Stimulated activated naive CD8-positive, alpha-beta T cell treated with anti-CD3 and anti-CD28 coated beads, Interleukin-15, amount 100 ng/mL, for 72 hours (primary cell): ENCODE results near the gene DHRS3.
"Not testable (repeated sequence)": the region's sequence is repeated elsewhere in the genome, so short reads cannot be mapped to it uniquely, and the experiment has no call there.

ENCODE experiments used
- ATAC-seq: fragments of 150-1000 bp; cut with Tn5 transposase; 2 replicates; pipeline ENCODE4 v1.10.0; 2021; ENCODE audit warnings: mild to moderate bottlenecking, moderate library complexity
- DNase-seq, 2 donors: peaks; one replicate each; pipeline ENCODE4 v3.0.0; 2021 to 2022
- H3K27ac Mint-ChIP-seq, 2 donors: one replicate each; pipeline ENCODE4 v1.8.0; 2022; ENCODE audit warnings: mild to moderate bottlenecking in 2 of 2, mixed read lengths in 2 of 2, moderate library complexity in 2 of 2
- H3K27me3 Mint-ChIP-seq: one replicate; pipeline ENCODE4 v1.8.0; 2022; ENCODE audit warnings: mixed read lengths
- H3K4me1 Mint-ChIP-seq: one replicate; pipeline ENCODE4 v1.8.0; 2022; ENCODE audit warnings: mild to moderate bottlenecking, mixed read lengths
- H3K4me3 Mint-ChIP-seq, 2 donors: one replicate each; pipeline ENCODE4 v1.8.0; 2022; ENCODE audit warnings: mild to moderate bottlenecking in 2 of 2, mixed read lengths in 2 of 2, moderate library complexity in 1 of 2
- H3K9me3 Mint-ChIP-seq, 2 donors: one replicate each; pipeline ENCODE4 v1.8.0; 2022; ENCODE audit warnings: mixed read lengths in 2 of 2

Gene DHRS3, protein sequence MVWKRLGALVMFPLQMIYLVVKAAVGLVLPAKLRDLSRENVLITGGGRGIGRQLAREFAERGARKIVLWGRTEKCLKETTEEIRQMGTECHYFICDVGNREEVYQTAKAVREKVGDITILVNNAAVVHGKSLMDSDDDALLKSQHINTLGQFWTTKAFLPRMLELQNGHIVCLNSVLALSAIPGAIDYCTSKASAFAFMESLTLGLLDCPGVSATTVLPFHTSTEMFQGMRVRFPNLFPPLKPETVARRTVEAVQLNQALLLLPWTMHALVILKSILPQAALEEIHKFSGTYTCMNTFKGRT

DNA sequence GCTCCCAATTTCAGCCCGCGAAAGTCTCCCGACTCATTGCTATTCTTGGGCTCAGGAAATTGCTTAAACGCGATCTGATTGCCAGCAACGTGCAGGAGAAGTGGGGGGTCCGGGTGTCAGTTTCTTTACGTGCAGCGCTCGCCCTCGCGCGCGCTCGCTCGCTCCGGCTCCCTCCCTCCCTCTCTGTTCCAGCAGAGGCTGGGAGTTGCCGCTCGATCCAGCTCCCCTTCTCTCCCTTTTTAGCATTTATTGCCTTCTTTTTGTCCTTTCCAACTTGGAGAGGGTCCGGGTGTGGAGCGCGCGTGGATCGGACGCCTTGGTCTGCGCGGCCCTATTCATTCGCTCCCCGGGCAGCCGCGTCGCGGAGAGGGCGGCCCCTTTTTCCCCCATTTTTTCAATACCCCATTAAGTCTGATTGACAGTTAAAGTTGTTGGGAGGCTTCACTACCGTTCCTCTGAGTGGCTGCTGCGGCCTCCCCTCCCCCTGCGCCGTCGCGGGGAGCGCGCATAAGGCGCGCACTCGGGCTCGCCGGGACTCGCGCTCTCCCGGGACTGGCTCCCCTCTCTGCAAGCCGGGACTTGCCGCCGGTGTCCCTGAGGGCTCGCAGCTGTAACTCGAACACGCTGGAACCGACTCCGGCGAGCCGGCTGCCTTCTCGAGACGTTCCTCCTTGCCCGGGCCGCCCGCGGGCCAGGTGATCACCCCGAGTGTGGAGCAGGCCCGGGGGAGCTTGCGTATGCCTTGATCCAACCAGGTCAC is at the start of gene DHRS3:
Gene DHRS3, minus strand, starts transcription at position 310 of the 760 bp plus-strand sequence. CDS start 862 bp downstream, outside the sequence.
- H3K9me3 Mint-ChIP-seq = no peaks in the 10 kb centered on the region
- ATAC-seq (peak; percentile 83), DNase-seq (peak; percentile 87 to 90)
- H3K27ac Mint-ChIP-seq = peak within 1 kb of the TSS; percentile 99
- peaks cover 67% of the 10 kb centered on the region for H3K4me1 Mint-ChIP-seq
- peak within 1 kb of the TSS; percentile 91 to 99 for H3K4me3 Mint-ChIP-seq
- no peaks in the 10 kb centered on the region for H3K27me3 Mint-ChIP-seq

DNA sequence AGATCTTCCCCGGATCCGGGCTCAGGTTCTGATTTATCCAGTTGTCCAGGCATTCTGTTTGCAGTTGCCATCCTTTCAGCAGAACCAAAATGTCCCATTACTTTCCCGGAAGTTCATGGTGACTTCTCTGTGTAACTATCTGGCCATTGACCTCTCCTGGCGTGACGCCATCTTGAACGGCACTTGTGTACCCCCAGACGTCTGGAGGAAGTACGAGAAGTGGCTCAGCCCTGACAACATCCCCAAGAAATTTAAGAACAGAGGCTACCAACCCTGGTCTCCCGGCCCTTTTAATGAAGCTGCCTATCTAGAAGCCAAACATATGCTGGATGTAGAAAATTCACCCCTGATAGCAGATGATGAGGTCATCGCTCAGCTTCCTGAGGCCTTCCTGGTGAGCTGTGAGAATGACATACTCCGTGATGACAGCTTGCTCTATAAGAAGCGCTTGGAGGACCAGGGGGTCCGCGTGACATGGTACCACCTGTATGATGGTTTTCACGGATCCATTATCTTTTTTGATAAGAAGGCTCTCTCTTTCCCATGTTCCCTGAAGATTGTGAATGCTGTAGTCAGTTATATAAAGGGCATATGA is 48.2 kb upstream of the DHRS3 start:
- Mint-ChIP-seq H3K27ac (no peak overlapping the region), H3K9me3 (peaks cover 7 to 15% of the 10 kb centered on the region in 2 donors), H3K4me1 (no peaks in the 10 kb centered on the region), H3K4me3 (no peak overlapping the region), H3K27me3 (peaks cover 8% of the 10 kb centered on the region)
- DNase-seq = no peak
- no peak for ATAC-seq

DNA sequence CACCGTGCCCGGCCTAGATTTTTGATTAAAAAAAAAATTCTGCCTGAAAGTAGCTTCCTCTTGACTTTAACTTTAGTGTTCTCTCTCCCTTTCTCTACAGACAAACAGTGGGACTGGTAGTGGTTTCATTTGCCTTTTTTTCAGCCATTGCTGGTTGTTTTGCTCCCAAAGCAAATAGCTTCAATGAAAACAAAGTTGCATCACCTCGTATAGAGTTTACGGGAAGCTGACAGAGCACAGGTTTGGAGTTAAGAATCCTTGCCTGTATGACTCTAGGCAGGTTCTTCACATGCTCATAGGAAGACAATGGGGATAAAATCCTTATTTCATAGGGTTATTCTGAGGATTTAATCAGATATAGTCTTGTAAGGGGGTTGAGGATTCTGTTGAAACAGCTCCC is 47.5 kb upstream of the DHRS3 start:
- no peak overlapping the region for H3K4me3 Mint-ChIP-seq
- ATAC-seq (no peak), DNase-seq (no peak)
- H3K27me3 Mint-ChIP-seq = peaks cover 2% of the 10 kb centered on the region
- H3K9me3 Mint-ChIP-seq = peaks cover 7 to 15% of the 10 kb centered on the region in 2 donors
- H3K27ac Mint-ChIP-seq = no peak overlapping the region
- no peaks in the 10 kb centered on the region for H3K4me1 Mint-ChIP-seq

DNA sequence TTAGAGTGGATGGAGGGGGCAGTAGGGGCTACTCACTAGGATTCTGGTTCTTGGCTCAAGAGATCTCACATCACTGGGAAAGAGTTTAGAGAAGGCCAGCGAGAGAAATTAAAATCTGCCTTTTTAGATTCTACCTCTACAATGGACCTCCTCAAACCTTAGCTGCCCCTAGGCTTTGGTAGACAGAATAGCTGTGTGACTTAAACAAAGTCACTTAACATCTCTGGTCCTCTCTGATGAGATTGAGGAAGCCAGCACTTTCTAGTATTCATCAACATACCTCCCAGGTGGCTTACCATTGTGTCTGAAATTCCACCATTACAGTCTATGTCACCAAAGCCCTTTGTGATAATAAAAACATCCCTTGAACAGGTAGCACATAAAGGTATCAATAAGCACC is 44.5 kb upstream of the DHRS3 start:
- no peak overlapping the region for H3K27ac Mint-ChIP-seq
- H3K9me3 Mint-ChIP-seq = no peaks in the 10 kb centered on the region
- peaks cover 14% of the 10 kb centered on the region for H3K4me1 Mint-ChIP-seq
- no peak overlapping the region for H3K4me3 Mint-ChIP-seq
- DNase-seq = no peak
- no peak for ATAC-seq
- peaks cover 14% of the 10 kb centered on the region for H3K27me3 Mint-ChIP-seq

DNA sequence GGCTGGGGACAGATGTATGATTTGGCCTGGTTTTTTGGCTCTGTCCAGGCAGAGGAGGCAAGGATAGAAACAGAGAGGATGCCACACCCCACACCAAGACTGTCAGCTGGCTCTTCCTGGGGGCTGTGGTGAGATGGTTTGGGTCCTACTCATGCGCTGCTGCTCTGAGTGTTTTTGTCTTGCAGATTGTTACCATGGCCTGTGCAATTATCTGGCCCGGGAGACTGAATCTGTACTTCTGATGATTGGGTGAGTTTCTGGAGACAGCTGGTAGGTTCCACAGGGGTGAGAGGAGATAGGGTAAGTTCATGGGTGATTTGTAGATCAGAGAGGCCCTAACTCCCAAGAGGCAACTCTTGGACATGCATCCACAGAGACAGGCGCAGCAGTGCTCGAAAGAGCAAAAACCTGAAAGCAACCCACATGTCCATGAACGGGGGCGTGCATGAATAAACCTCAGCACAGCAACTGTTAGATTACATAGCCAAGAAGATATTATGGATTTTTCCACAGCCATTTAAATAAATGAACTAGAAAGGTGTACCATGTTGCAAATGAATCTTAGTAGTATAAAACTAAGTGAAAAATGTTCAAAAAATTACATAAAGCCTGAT is 43.7 kb upstream of the DHRS3 start:
- H3K4me3 Mint-ChIP-seq = no peak overlapping the region
- peaks cover 20% of the 10 kb centered on the region for H3K4me1 Mint-ChIP-seq
- DNase-seq (no peak), ATAC-seq (no peak)
- no peaks in the 10 kb centered on the region for H3K9me3 Mint-ChIP-seq
- H3K27me3 Mint-ChIP-seq = peaks cover 20% of the 10 kb centered on the region
- H3K27ac Mint-ChIP-seq = no peak overlapping the region

DNA sequence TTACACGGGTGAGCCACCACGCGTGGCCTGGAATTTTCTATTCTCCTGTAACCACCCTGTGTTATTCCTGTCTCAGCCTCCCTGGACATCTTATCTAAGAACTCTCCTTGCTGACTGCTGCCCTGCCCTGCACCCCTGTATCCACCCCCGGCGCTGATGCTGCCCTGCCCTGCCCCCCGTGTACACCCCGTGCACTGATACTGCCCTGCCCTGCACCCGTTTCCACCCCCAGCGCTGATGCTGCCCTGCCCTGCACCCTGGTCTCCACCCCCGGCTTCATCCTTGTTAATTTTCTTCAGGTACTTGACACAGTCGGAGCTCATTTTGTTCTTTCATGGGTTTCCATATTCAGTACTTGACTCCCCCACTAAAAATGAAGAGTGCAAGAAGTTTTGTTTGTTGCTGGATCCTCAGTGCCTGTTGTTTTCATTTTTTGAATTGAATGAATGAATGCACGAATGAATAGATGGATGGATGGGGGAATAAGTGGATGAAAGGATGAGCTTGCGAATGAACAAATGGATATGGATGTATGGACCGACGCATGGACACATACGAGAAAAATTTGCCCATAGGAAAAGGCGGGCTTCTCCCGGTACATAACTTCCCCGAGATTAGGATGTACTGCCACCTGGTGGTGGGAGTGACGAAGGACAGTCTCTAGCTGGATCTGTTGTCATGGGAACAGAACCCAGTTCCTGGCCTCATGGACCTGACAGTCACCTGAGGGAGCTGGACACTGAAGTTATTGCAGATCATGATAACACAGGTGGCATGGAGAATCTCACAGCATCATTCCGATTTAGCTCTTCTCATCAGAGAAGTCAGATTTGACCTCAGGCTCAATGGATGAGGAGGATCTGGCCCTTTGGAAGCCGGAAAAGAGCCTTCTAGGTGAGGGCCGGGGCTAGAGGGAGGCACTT is 40.8 kb upstream of the DHRS3 start:
- DNase-seq (peak; percentile 60 to 64), ATAC-seq (peak; percentile 63)
- H3K4me3 Mint-ChIP-seq = peak overlapping the region; percentile 50 to 53
- peaks cover 20% of the 10 kb centered on the region for H3K27me3 Mint-ChIP-seq
- H3K9me3 Mint-ChIP-seq = no peaks in the 10 kb centered on the region
- peaks cover 20% of the 10 kb centered on the region for H3K4me1 Mint-ChIP-seq
- peak overlapping the region in 1 of 2 donors; percentile 38 for H3K27ac Mint-ChIP-seq

DNA sequence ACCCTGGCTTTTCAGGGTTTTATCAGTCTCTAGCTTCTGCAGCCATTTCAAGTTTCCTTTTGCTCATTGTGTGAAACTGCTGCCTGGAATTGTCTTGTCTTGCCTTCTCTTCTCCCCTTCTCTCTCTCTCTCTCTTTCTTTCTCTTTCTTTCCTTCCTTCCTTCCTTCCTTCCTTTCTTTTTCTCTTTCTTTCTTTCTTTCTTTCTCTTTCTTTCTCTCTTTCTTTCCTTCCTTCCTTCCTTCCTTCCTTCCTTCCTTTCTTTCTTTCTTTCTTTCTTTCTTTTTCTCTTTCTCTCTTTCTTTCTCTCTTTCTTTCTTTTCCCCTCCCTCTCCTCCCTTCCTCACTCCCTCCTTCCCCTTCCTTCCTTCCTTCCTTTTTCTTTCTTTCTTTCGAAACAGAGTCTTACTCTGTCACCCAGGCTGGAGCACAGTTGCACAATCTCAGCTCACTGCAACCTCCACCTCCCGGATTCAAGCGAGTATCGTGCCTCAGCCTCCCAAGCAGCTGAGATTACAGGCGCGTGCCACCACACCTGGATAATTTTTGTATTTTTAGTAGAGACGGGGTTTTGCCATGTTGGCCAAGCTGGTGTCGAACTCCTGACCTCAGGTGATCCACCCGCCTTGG is 40.0 kb upstream of the DHRS3 start:
- H3K9me3 Mint-ChIP-seq, DNase-seq, H3K4me3 Mint-ChIP-seq, ATAC-seq: not testable (repeated sequence)
- Mint-ChIP-seq H3K27me3 (peaks cover 21% of the 10 kb centered on the region), H3K4me1 (peaks cover 20% of the 10 kb centered on the region), H3K27ac (peak overlapping the region in 1 of 2 donors; percentile 54)

DNA sequence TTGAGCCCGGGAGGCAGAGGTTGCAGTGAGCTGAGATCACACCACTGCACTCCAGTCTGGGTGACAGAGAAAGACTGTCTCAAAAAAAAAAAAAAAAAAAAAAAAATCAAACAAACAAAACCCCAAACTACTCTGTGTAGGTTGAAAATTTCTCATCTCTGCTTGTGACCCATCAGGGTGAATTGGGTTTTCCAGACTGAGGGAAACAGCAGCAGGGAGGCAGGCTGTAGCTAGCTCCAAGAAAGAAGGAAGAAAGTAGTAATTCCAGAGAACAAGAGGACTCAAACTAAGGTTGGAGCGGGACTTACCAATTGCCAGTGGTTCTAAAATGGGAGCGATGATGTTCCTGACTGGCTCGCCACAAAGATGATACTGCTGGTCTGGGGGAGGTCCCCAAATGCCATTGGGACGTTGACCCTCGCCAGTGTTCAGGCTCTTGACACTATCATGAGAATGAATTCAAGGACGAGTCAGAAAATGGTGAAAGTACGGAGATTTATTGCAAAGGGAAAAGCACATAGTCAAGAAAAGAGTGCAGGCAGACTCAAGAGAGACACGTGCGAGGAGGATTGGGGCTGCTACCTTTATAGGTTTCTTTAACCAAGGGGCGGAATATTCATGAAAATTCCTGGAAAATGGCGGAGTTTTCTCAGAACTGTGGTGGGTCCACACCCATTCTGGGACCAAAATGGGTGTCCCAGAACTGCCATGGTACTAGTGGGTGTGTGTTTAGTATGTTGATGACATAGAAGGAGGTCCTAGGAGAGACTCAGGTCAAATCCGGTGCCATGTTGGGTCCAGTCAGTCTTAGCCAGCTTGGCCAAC is 39.3 kb upstream of the DHRS3 start:
- peaks cover 22% of the 10 kb centered on the region for H3K4me1 Mint-ChIP-seq
- H3K27ac Mint-ChIP-seq = peak overlapping the region; percentile 19 to 88
- peaks cover 28% of the 10 kb centered on the region for H3K27me3 Mint-ChIP-seq
- H3K4me3 Mint-ChIP-seq = no peak overlapping the region
- DNase-seq = no peak
- ATAC-seq = no peak
- H3K9me3 Mint-ChIP-seq = no peaks in the 10 kb centered on the region

DNA sequence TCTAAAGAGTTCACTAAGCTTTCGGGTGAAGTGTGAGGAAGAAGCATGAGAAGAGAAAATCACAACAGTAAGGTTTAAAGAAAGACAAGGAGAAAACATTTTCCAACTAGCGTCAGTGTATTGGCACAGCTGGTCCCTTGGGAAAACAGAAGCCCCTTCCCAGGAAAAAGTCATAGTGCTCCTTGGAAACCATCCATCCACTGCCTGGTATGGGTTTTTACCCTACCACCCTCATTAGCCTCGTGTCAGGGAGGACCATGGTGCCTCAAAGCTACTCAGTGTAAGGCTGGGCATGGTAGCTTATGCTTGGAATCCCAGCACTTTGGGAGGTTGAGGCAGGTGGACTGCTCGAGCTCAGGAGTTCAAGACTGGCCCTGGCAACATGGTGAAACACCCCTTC is 38.6 kb upstream of the DHRS3 start:
- Mint-ChIP-seq H3K27ac (no peak overlapping the region), H3K9me3 (no peaks in the 10 kb centered on the region), H3K4me1 (peaks cover 25% of the 10 kb centered on the region), H3K27me3 (peaks cover 35% of the 10 kb centered on the region), H3K4me3 (no peak overlapping the region)
- DNase-seq (no peak), ATAC-seq (no peak)

DNA sequence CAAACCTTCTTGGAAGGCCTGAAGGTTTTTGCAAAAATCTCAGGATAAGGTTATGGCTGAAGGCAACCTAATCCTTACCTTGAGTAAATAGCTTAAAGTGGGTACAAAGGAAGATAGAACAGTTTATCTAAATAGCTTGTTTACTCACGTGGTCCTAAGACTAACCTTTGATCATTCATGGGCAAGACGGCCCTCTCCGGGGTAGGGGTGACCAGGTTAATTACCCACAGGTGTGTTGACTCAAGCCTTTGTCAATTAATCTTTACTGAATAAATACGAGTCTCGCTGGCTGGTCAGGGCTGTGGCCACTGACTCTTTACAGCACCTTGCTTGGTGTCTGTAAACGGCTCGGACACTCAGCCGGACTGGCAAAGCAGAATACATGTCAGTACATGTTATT is 36.6 kb upstream of the DHRS3 start:
- Mint-ChIP-seq H3K27ac (no peak overlapping the region), H3K9me3 (no peaks in the 10 kb centered on the region), H3K4me1 (peaks cover 25% of the 10 kb centered on the region), H3K27me3 (peaks cover 49% of the 10 kb centered on the region), H3K4me3 (no peak overlapping the region)
- DNase-seq (no peak), ATAC-seq (no peak)

DNA sequence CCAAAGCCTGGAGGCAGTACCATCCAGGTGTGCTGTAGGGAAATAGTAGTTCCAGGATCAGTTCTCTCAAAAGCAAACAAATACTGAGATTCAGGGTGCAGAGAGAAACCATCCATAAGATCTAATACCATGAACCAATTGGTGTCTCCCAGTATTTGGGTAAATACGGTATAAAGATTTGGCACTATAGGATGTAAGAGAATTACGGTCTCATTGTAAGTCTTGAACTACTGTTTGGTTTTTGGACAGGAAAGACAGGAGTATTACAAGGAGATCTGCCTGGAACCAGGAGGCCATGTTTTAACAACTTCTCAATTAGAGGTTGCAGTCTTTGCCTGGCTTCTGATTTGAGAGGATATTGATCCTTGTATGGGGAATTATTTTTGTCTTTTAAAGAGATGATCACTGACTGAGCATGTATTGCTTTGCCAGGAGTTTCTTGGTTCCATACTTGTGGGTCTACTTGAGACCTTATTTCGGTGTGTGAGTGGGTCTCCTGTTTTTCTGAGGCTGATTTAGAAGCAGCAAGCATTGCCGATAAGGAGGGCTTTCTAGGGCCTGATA is 36.1 kb upstream of the DHRS3 start:
- DNase-seq = no peak
- peaks cover 25% of the 10 kb centered on the region for H3K4me1 Mint-ChIP-seq
- H3K27me3 Mint-ChIP-seq = peaks cover 55% of the 10 kb centered on the region
- no peak overlapping the region for H3K27ac Mint-ChIP-seq
- no peak overlapping the region for H3K4me3 Mint-ChIP-seq
- ATAC-seq = no peak
- no peaks in the 10 kb centered on the region for H3K9me3 Mint-ChIP-seq

DNA sequence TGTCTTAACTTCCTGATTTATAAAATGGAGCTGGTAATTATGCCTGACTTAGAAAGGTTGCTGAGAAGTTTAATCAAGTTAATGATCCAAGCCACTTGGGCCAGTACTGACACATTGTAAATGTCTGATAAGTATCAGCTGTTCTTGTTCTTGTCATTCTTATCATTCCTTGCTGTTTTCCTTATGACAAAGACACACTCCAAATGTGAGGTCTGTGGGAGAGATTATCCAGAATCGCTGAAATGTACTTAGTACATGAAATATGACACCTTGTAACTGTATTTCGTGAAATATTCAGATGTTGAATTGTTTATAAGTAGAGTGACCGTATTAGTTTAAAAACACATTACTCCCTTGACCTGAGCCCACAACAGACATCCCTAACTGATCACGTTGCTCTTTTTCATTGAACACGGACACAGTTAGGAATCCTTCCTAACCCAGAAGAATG is 32.0 kb upstream of the DHRS3 start:
- Mint-ChIP-seq H3K27ac (peak overlapping the region in 1 of 2 donors; percentile 20), H3K4me1 (peaks cover 10% of the 10 kb centered on the region), H3K4me3 (no peak overlapping the region), H3K9me3 (no peaks in the 10 kb centered on the region), H3K27me3 (peaks cover 68% of the 10 kb centered on the region)
- ATAC-seq = no peak
- DNase-seq = no peak

DNA sequence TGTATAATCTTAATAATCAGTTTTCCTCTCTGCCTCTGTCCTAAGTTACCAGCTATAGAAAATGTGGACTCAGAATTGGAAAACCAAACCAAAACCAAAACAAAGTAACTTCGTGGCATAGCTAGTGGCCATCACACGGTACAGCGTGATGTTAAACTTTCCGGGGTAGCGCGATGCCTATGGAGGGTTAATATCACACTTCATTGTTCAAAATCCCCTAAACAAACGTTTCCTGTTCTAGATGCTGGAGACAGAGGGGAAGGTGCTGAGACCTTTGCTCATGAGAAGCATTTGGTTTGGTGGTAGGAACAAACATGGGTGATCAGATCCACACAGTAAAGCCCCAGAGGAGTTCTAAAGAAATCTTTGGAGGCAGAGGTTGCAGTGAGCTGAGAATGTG is 30.7 kb upstream of the DHRS3 start:
- no peak for DNase-seq

More for the DNA sequence above, 30.7 kb upstream of the DHRS3 start:
- Mint-ChIP-seq H3K27ac (peak overlapping the region in 1 of 2 donors; percentile 53), H3K27me3 (peaks cover 75% of the 10 kb centered on the region), H3K9me3 (no peaks in the 10 kb centered on the region), H3K4me1 (peaks cover 10% of the 10 kb centered on the region), H3K4me3 (no peak overlapping the region)
- no peak for ATAC-seq
